GM13976 (cell line): Measurements from ENCODE around the gene VKORC1.
A peak's percentile ranks its signal among the peaks of the same experiment; 100 is the strongest.

Source experiments
- DNase-seq: peaks from one replicate; pipeline ENCODE4 v3.0.0; 2012; ENCODE audit warnings: low spot score
- in situ Hi-C: fragments of 300-500 bp; cut with MboI; formaldehyde crosslinking; loops from one replicate; pipeline ENCODE4 v1.12.0; 2022; ENCODE audit warnings: low sequenced_read_pairs, mixed read lengths, inconsistent platforms; ENCODE audit not compliant: unreplicated experiment
- TF ChIP-seq, protein P1 (sequence below): IDR thresholded peaks from 2 replicates; pipeline ENCODE4 v1.5.1; 2012; ENCODE audit warnings: borderline replicate concordance, mild to moderate bottlenecking; ENCODE audit not compliant: insufficient read depth; ENCODE audit errors: extremely low read depth, missing control alignments, control extremely low read depth

The VKORC1 gene

DNA sequence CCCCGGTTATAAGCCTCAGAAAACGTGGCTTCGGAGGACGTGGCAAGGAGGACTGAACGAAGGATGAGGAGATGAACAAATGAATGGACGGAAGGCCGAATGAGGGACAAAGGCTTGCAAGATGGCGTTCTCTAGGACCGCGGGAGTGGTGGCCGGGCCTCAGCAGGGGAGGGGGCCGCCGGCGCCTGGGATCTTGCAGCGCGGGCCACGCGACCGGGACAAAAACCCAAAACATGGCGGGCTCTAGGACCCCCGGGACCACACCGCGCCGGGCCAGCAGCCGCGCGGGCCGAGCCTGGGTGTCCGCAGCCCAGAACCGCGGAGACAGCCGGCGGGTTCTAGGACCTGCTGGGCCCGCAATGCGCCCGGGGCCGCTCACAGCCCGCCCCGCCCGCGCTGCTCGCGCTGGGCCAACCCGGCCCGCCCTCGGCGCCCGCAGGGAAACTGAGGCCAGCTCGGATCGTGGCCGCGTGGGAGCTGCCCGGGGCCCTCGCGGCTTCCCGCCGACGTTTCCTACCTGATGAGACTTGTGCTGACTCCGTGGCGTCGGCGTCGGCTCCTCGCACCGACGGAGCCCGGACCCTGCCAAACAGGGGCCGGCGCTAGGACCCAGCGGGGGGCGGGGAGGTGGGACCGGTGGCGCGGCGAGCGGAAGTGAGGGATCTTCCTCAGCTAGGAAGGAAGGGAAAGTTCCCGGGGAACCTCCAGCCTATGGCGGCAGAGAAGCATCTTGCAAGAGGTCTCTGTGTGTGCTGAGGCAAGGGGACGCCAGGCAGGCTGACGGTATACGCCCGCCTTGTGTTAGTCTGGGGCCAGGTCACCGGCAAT is 21.2 kb downstream of the VKORC1 start:
- DNase-seq, result peak; percentile 89
- in situ Hi-C loops, result no loop called here
- TF ChIP-seq, protein P1, sequence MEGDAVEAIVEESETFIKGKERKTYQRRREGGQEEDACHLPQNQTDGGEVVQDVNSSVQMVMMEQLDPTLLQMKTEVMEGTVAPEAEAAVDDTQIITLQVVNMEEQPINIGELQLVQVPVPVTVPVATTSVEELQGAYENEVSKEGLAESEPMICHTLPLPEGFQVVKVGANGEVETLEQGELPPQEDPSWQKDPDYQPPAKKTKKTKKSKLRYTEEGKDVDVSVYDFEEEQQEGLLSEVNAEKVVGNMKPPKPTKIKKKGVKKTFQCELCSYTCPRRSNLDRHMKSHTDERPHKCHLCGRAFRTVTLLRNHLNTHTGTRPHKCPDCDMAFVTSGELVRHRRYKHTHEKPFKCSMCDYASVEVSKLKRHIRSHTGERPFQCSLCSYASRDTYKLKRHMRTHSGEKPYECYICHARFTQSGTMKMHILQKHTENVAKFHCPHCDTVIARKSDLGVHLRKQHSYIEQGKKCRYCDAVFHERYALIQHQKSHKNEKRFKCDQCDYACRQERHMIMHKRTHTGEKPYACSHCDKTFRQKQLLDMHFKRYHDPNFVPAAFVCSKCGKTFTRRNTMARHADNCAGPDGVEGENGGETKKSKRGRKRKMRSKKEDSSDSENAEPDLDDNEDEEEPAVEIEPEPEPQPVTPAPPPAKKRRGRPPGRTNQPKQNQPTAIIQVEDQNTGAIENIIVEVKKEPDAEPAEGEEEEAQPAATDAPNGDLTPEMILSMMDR, result no peak

- in situ Hi-C loops, result no loop called here
- TF ChIP-seq, protein P1, result no peak
- DNase-seq, result no peak
Measured at GRCh38 chr16:31072540-31073141, 22.0 kb downstream of the VKORC1 start.

DNA sequence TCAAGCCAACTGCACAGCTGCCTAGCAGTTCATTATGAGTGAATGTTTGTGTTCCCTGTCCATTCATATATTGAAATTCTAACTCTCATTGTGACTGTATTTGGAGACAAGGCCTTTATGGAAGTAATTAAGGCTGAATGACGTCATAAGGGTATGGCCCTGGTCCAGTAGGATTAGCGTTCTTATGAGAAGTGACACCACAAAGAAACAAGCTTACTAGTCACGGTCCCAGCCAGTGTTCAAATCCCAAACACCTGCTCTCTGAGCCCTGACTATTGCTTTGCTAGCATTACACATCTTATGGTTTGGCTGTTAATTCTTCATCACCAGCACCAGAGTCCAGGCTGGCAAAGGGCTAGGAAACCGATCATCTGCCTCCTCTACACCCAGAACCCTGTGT is 22.7 kb downstream of the VKORC1 start:
- in situ Hi-C loops, result no loop called here
- TF ChIP-seq, protein P1, result no peak
- DNase-seq, result no peak

- TF ChIP-seq, protein P1, result no peak
- in situ Hi-C loops, result no loop called here
- DNase-seq, result no peak
Measured at GRCh38 chr16:31067342-31067741, 27.3 kb downstream of the VKORC1 start.

- TF ChIP-seq, protein P1, result no peak
- in situ Hi-C loops, result no loop called here
- DNase-seq, result no peak
Measured at GRCh38 chr16:31064882-31065461, 29.6 kb downstream of the VKORC1 start.

DNA sequence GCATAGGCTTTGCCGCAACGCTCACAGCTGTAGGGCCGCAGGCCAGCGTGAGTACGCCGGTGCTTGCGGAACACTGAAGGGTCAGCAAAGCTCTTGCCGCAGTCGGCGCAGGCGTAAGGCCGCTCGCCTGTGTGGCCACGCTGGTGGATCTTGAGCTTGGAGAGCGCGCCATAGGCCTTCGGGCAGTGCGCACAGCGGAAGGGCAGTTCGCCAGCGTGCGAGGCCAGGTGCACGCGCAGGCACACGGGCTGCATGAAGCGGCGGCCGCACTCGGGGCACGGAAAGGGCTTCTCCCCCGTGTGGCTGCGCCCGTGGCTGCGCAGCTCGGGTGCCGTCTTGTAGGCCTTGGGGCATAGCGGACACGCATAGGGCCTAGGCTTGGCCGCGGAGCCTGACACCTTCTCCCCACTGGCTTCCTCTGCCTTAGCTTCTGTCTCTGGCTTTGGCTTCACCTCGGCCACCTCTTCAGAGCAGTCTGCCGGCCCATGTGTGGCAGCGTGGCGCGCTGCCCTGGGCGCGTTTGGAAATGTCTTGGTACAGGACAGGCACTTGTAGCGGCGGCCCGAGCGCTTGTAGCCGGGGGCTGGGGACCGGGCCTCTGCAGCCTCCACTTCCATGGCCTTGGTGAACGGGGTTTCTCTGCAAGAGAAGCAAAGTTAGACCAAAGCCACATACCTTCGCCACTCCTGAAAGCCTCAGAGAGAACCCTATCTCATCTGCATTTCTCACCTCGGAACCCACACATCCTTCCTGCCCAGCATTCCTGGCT is 30.6 kb downstream of the VKORC1 start:
- TF ChIP-seq, protein P1, result no peak
- DNase-seq, result no peak
- in situ Hi-C loops, result no loop called here
